ENCODE results near the gene ASB18.
"Not testable (repeated sequence)": the region's sequence is repeated elsewhere in the genome, so short reads cannot be mapped to it uniquely, and the experiment has no call there.

ASB18 gene

GRCh38 chr2:236286873-236287545, 22.8 kb upstream of the ASB18 start:
- no peak for DNase-seq (ENCODE audit: low spot score)

- DNase-seq (ENCODE audit: low spot score): no peak
Observed at GRCh38 chr2:236284208-236284607, 20.0 kb upstream of the ASB18 start.

GRCh38 chr2:236282406-236282805, 18.2 kb upstream of the ASB18 start:
- DNase-seq (ENCODE audit: low spot score): no peak

- no peak for DNase-seq (ENCODE audit: low spot score)
Observed at GRCh38 chr2:236281423-236281822, 17.2 kb upstream of the ASB18 start.

GRCh38 chr2:236273126-236273525, 8.9 kb upstream of the ASB18 start:
- DNase-seq (ENCODE audit: low spot score): no peak

- no peak for DNase-seq (ENCODE audit: low spot score)
Observed at GRCh38 chr2:236271851-236272250, 7.6 kb upstream of the ASB18 start.

GRCh38 chr2:236269876-236270275, 5.7 kb upstream of the ASB18 start:
- not testable (repeated sequence) for DNase-seq (ENCODE audit: low spot score)

- no peak for DNase-seq (ENCODE audit: low spot score)
Observed at GRCh38 chr2:236265675-236266074, 1.5 kb upstream of the ASB18 start.

- no peak for DNase-seq (ENCODE audit: low spot score)
Observed at GRCh38 chr2:236262238-236262637, 2.0 kb downstream of the ASB18 start.

GRCh38 chr2:236261452-236261851, 2.8 kb downstream of the ASB18 start:
- DNase-seq (ENCODE audit: low spot score): no peak

- no peak for DNase-seq (ENCODE audit: low spot score)
Observed at GRCh38 chr2:236259371-236259770, 4.8 kb downstream of the ASB18 start.

- no peak for DNase-seq (ENCODE audit: low spot score)
Observed at GRCh38 chr2:236257575-236257974, 6.6 kb downstream of the ASB18 start.

GRCh38 chr2:236257136-236257535, 7.1 kb downstream of the ASB18 start:
- no peak for DNase-seq (ENCODE audit: low spot score)

- no peak for DNase-seq (ENCODE audit: low spot score)
Observed at GRCh38 chr2:236256366-236256985, 7.7 kb downstream of the ASB18 start.

GRCh38 chr2:236254674-236255073, 9.5 kb downstream of the ASB18 start:
- no peak for DNase-seq (ENCODE audit: low spot score)

GRCh38 chr2:236254001-236254400, 10.2 kb downstream of the ASB18 start:
- no peak for DNase-seq (ENCODE audit: low spot score)

- no peak for DNase-seq (ENCODE audit: low spot score)
Observed at GRCh38 chr2:236252602-236253001, 11.6 kb downstream of the ASB18 start.

GRCh38 chr2:236250909-236251579, 13.2 kb downstream of the ASB18 start:
- DNase-seq (ENCODE audit: low spot score): no peak

GRCh38 chr2:236250286-236250685, 13.9 kb downstream of the ASB18 start:
- DNase-seq (ENCODE audit: low spot score): no peak

- no peak for DNase-seq (ENCODE audit: low spot score)
Observed at GRCh38 chr2:236249066-236249465, 15.1 kb downstream of the ASB18 start.

GRCh38 chr2:236246711-236247246, 17.4 kb downstream of the ASB18 start:
- no peak for DNase-seq (ENCODE audit: low spot score)

- no peak for DNase-seq (ENCODE audit: low spot score)
Observed at GRCh38 chr2:236244256-236244655, 19.9 kb downstream of the ASB18 start.

- no peak for DNase-seq (ENCODE audit: low spot score)
Observed at GRCh38 chr2:236242057-236242495, 22.1 kb downstream of the ASB18 start.

Measured in D341Med (cell line).